K562 (cell line): Measurements from ENCODE around the gene IL6R. TPM values are rescaled to one million over a fixed set of nuclear protein-coding genes. Genes with fewer than 3 reads are reported as not detected.
A peak's percentile ranks its signal among the peaks of the same experiment; 100 is the strongest.

Source experiments
- ASH1L ChIP-seq: fragments of 450-650 bp; IDR thresholded peaks from 2 replicates; pipeline ENCODE4 v1.6.1; 2018; ENCODE audit warnings: borderline replicate concordance, mild to moderate bottlenecking, low read depth; ENCODE audit not compliant: partially characterized antibody
- ATF1 ChIP-seq, 2 experiments: fragments of 450-650 bp in 1 of 2; IDR thresholded peaks; 2 replicates each; pipeline ENCODE4 v1.6.1; 2016; ENCODE audit warnings: missing compliant biosample characterization in 1 of 2, missing genetic modification characterization in 1 of 2
- ATF3 ChIP-seq, 2 experiments: fragments of 450-650 bp in 1 of 2; sonication (generic) in 1 of 2; formaldehyde crosslinking in 1 of 2; IDR thresholded peaks in 1 of 2; conservative IDR thresholded peaks in 1 of 2; 2 replicates each; pipeline versions ENCODE4 v1.6.1 to v1.8.1; 2016 to 2023; ENCODE audit warnings: mild to moderate bottlenecking in 2 of 2, moderate library complexity in 2 of 2, inconsistent platforms in 1 of 2, missing genetic modification reagents in 1 of 2
- DACH1 ChIP-seq: fragments of 450-650 bp; IDR thresholded peaks from 2 replicates; pipeline ENCODE4 v1.6.1; 2018; ENCODE audit not compliant: partially characterized antibody
- DIDO1 ChIP-seq: fragments of 450-650 bp; IDR thresholded peaks from 2 replicates; pipeline ENCODE4 v1.6.1; 2016; ENCODE audit warnings: low read depth, missing biosample characterization, missing genetic modification characterization
- HINFP ChIP-seq: fragments of 450-650 bp; conservative IDR thresholded peaks from 2 replicates; pipeline ENCODE4 v1.6.1; 2016; ENCODE audit warnings: missing genetic modification characterization, low read depth, mild to moderate bottlenecking, control low read depth, missing compliant biosample characterization
- IRF2 ChIP-seq: sonication (generic); formaldehyde crosslinking; IDR thresholded peaks from 2 replicates; pipeline ENCODE4 v1.8.1; 2022; ENCODE audit warnings: mild to moderate bottlenecking, missing genetic modification reagents
- KAT2B ChIP-seq: IDR thresholded peaks from one replicate; pipeline ENCODE4 v1.6.1; 2012; ENCODE audit warnings: low read depth, mild to moderate bottlenecking, control low read depth, inconsistent platforms, low read length, moderate library complexity
- KLF13 ChIP-seq: fragments of 450-650 bp; IDR thresholded peaks from 2 replicates; pipeline ENCODE4 v1.6.1; 2016; ENCODE audit warnings: missing genetic modification characterization, low read depth, mild to moderate bottlenecking, missing compliant biosample characterization, moderate library complexity, borderline replicate concordance
- MAFF ChIP-seq: IDR thresholded peaks from 2 replicates; pipeline ENCODE4 v1.6.1; 2012; ENCODE audit warnings: low read length, improper control_type of control experiment
- MCM7 ChIP-seq, 2 experiments: fragments of 450-650 bp; IDR thresholded peaks; 2 replicates each; pipeline ENCODE4 v1.6.1; 2016 to 2018
- MECOM ChIP-seq: fragments of 250-450 bp; sonication (Bioruptor Pico); IDR thresholded peaks from 2 replicates; pipeline ENCODE4 v1.8.0; 2022; ENCODE audit warnings: inconsistent platforms
- MYC ChIP-seq, 2 experiments: fragments of 250-450 bp in 1 of 2; sonication (Bioruptor Pico) in 1 of 2; IDR thresholded peaks; 2 replicates each; pipeline versions ENCODE4 v1.5.1 to v1.6.1; 2012 to 2021; ENCODE audit warnings: low read depth in 2 of 2, borderline replicate concordance in 1 of 2, improper control_type of control experiment in 1 of 2, low read length in 1 of 2, mild to moderate bottlenecking in 1 of 2, moderate library complexity in 1 of 2
- NCOA1 ChIP-seq: fragments of 450-650 bp; IDR thresholded peaks from 2 replicates; pipeline ENCODE4 v1.6.1; 2016; ENCODE audit warnings: low read depth
- NCOA2 ChIP-seq, 2 experiments: fragments of 450-650 bp; IDR thresholded peaks; 2 replicates each; pipeline ENCODE4 v1.6.1; 2018; ENCODE audit warnings: mild to moderate bottlenecking in 2 of 2, moderate library complexity in 1 of 2; ENCODE audit not compliant: partially characterized antibody in 2 of 2
- NFIC ChIP-seq: fragments of 450-650 bp; IDR thresholded peaks from 2 replicates; pipeline ENCODE4 v1.6.1; 2017; ENCODE audit warnings: mild to moderate bottlenecking, inconsistent platforms
- NR2C1 ChIP-seq, 2 experiments: fragments of 450-650 bp; IDR thresholded peaks; 2 replicates each; pipeline ENCODE4 v1.6.1; 2017; ENCODE audit warnings: mild to moderate bottlenecking in 2 of 2, antibody characterized with exemption in 1 of 2, inconsistent platforms in 1 of 2, missing compliant biosample characterization in 1 of 2, missing genetic modification characterization in 1 of 2
- RAD21 ChIP-seq, 2 experiments: fragments of 250-450 bp in 1 of 2; fragments of 450-650 bp in 1 of 2; sonication (Bioruptor Pico) in 1 of 2; formaldehyde crosslinking in 1 of 2; IDR thresholded peaks in 1 of 2; conservative IDR thresholded peaks in 1 of 2; 2 replicates each; pipeline versions ENCODE4 v1.4.0 to v1.8.0; 2020 to 2022; ENCODE audit warnings: mild to moderate bottlenecking in 2 of 2, moderate library complexity in 1 of 2
- RFX7 ChIP-seq: fragments of 250-450 bp; sonication (Bioruptor Pico); IDR thresholded peaks from 2 replicates; pipeline ENCODE4 v1.5.1; 2021; ENCODE audit warnings: mild to moderate bottlenecking
- TCF7L2 ChIP-seq: fragments of 150-350 bp; IDR thresholded peaks from 2 replicates; pipeline ENCODE4 v1.6.1; 2016; ENCODE audit warnings: low read depth, mild to moderate bottlenecking, low read length, moderate library complexity
- TEAD2 ChIP-seq: fragments of 450-650 bp; IDR thresholded peaks from 2 replicates; pipeline ENCODE4 v1.6.1; 2016; ENCODE audit warnings: missing genetic modification characterization, control low read depth, missing compliant biosample characterization
- ZBTB7A ChIP-seq: IDR thresholded peaks from 2 replicates; pipeline ENCODE4 v1.6.1; 2011; ENCODE audit warnings: low read depth, mild to moderate bottlenecking, low read length, moderate library complexity, borderline replicate concordance; ENCODE audit not compliant: control insufficient read depth
- ZEB2 ChIP-seq: fragments of 450-650 bp; IDR thresholded peaks from 2 replicates; pipeline ENCODE4 v1.6.1; 2016
- ZNF449 ChIP-seq: fragments of 250-450 bp; sonication (Bioruptor Pico); IDR thresholded peaks from 2 replicates; pipeline ENCODE4 v1.8.0; 2022; ENCODE audit warnings: moderate library complexity, mild to moderate bottlenecking, inconsistent platforms
- polyA plus RNA-seq, 8 experiments: library from polyadenylated mRNA; depleted of rRNA in 4 of 8; stranded (reverse) in 5 of 8; unstranded in 3 of 8; fragments of >200 nt; fragmentation: Nextera tagmentation in 2 of 8; fragmentation: Illumina TruSeq in 1 of 8; extraction: Ambion mirVana in 2 of 8; extraction: Trizol in 1 of 8; gene quantifications; 2 replicates each; pipeline versions ENCODE4 v1.2.1 to v1.2.3, GENCODE V29; 2011 to 2014; ENCODE audit warnings: inconsistent platforms in 1 of 8, missing spikeins in 1 of 8
- total RNA-seq, 7 experiments: library from RNA; depleted of rRNA in 6 of 7; stranded (reverse); fragments of >200 nt in 6 of 7; fragmentation: Illumina TruSeq in 2 of 7; extraction: Trizol in 2 of 7; gene quantifications; 2 replicates each; pipeline versions ENCODE4 v1.2.1 to v1.2.3, GENCODE V29; 2011 to 2021; ENCODE audit warnings: low replicate concordance in 1 of 7

The IL6R gene
- total and polyA plus RNA-seq, 9 of the 15 experiments (the other 6 are each of a cell fraction or from before 2014, with no cell fraction given), result 0.05 to 1.1 (median 0.11) TPM; not detected in 2

GRCh38 chr1:154479764-154480421 lies 74.8 kb downstream of the IL6R start (continued):
- TF ChIP-seq KLF13 (tag), result no peak
- TF ChIP-seq MCM7 (IDR thresholded peaks at IDR 0.05), result no peak
- no peak for TF ChIP-seq IRF2 (CRISPR knock-in tag)
- no peak for TF ChIP-seq NR2C1 (IDR thresholded peaks at IDR 0.05)
- TF ChIP-seq NR2C1 (tag; IDR thresholded peaks at IDR 0.05), result no peak
- TF ChIP-seq NCOA1, result no peak
- no peak for TF ChIP-seq DIDO1 (tag)
- TF ChIP-seq NFIC, result peak; percentile 20; the same call in 1 of the 2 replicates
- no peak for TF ChIP-seq ZBTB7A
- no peak for TF ChIP-seq ATF3 (IDR thresholded peaks at IDR 0.05)
- peak; percentile 65 for TF ChIP-seq ATF3 (CRISPR knock-in tag; conservative IDR thresholded peaks at IDR 0.05)
- 0 out of 2 replicates have a peak, but pooled peaks have one; percentile 49 for TF ChIP-seq ZEB2
- no peak for TF ChIP-seq KAT2B
- TF ChIP-seq ZNF449 (CRISPR knock-in tag), result no peak
- TF ChIP-seq DACH1, result peak; percentile 13
- peak; percentile 97 to 99 for TF ChIP-seq RAD21 (CRISPR knock-in tag; conservative IDR thresholded peaks at IDR 0.05 in 1 of 2, IDR thresholded peaks at IDR 0.05 in 1 of 2)
- no peak for TF ChIP-seq ASH1L
- no peak for TF ChIP-seq MECOM (CRISPR knock-in tag)
- no peak for TF ChIP-seq ATF1 (CRISPR knock-in tag; IDR thresholded peaks at IDR 0.05)
- TF ChIP-seq ATF1 (tag; IDR thresholded peaks at IDR 0.05), result peak; percentile 18; the same call in 1 of the 2 replicates
- TF ChIP-seq RFX7 (CRISPR knock-in tag), result no peak
- no peak for TF ChIP-seq NCOA2 (IDR thresholded peaks at IDR 0.05; ENCODE audit: partially characterized antibody in 2 of 2)
- peak; percentile 99 for TF ChIP-seq MAFF
- TF ChIP-seq MYC (IDR thresholded peaks at IDR 0.05; ENCODE audit: low read depth, low read length), result 0 out of 2 replicates have a peak, but pooled peaks have one; percentile 17
- TF ChIP-seq MYC (CRISPR knock-in tag; IDR thresholded peaks at IDR 0.05; ENCODE audit: borderline replicate concordance, low read depth), result no peak
- TF ChIP-seq HINFP, result no peak
- TF ChIP-seq TCF7L2, result no peak
- TF ChIP-seq TEAD2, result 0 out of 2 replicates have a peak, but pooled peaks have one; percentile 16
